Activated CD8-positive, alpha-beta memory T cell treated with anti-CD3 and anti-CD28 coated beads, Interleukin-2, amount 50 U/mL, for 1 hour (primary cell): ENCODE measurements around the gene OCRL.
"Not testable (repeated sequence)": the region's sequence is repeated elsewhere in the genome, so short reads cannot be mapped to it uniquely, and the experiment has no call there.

Experiments
- DNase-seq: peaks from one replicate; pipeline ENCODE4 v3.0.0-alpha.2; 2020; ENCODE audit errors: extremely low read depth

The OCRL gene

DNA sequence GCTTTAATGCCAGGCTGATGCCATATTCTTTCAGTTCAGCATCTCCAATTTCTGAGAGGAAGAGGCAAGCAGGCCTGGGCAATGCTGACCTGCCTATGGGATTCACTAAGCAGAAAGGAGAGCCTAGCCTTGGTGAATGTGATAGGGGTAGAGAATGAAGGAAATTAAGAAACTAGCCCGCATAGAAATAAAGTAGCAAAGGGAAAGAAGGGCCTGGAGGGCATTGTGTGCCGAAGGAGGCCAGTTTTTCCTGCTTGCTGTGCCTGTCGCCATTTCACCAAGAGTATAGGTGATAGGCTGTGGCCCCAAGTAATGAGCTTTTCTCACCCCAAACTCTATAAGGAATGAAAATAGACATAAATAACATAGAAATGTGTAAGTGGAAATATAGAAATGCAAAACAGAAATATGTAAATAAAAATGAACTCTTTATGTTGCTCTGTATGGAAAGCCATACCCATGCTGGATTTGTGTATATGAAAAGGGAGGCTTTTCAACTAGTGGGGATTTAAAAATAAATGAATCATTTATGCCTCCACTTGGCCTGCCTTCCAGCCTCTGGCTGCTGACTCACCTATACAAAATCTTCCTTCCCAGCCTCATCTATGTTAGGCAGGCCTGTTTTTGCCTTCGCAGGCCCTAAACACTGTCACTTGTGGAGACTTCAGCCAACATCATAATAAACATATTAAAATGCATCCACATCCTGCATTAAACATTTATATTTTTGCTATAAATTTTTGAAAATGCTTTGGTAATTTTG is 5.1 kb upstream of the OCRL start:
- no peak for DNase-seq

DNA sequence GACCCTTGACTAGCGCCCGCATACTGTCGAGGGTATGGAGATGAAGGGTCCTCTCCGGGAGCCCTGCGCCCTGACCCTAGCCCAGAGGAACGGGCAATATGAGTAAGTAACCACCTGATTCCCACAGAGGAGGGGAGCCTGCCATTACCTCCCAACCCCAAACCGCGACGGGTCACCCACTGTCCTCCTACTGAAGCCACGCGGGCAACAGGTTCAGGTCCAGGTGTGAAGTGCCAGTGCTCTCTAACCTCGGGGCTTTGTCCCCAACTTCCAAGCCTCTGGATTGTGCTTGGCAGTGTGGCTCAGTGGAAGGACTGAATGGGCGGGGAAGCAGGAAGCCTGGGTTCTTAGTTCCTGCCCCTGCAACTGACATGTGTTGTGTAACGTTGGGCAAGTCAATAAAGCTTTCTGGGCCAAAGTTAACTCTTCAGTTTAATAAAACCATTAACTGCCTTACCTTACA is 694 bp downstream of the OCRL start:
- no peak for DNase-seq

DNA sequence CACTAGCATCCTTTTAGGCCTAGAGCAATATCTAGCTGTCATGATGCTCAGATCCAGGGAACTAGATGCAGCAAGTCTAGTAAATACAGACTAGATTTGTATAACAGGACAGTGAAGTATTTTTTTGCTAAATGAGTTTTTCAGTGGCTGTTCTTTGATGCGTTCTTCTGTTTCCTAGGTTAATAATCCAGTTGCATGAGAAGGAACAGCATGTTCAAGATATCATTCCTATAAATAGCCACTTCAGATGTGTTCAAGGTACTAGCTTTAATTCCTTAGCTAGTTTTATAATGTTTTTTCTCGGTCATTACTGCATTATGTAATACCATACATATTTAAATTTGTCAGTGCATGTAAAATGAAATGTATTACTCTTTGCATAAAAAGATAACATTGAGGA is 4.7 kb downstream of the OCRL start:
- no peak for DNase-seq

DNA sequence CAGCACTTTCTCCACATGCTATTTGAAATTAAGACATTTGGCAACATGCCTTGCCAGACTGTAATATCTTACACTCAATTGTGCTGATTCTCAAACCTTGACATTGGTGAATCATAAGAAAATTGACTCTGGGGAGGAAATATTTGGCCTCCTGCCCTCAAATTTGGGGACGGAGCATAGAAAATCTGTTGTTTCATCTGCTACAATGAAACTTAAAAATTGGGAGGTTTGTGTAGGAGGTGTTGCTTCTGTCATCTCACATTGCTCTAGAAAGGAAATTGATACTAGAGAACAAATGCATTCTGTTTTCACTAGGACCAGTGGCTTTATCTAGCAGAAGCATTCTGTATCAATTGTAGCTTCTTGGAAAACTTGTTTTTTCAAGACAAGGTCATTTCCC is 5.3 kb downstream of the OCRL start:
- DNase-seq = no peak

DNA sequence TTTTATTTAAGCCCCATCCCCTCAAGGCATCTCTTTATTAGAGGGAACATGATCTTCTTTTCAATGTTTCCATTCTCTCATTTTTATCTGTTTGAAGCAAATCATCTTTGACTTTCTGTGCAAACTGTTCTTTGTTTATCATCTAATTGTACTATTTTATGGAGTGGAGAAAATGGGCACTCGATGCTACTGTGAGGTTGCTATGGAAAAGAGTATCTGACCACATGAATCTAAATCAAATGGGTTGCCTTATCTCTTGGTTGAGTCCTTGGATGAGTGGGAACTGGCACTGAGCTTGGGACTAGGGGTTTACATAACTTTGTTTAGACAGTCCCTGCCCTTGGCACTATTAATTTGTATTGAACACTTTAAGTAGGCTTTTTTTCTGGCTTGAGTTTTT is 9.1 kb downstream of the OCRL start:
- DNase-seq = no peak

DNA sequence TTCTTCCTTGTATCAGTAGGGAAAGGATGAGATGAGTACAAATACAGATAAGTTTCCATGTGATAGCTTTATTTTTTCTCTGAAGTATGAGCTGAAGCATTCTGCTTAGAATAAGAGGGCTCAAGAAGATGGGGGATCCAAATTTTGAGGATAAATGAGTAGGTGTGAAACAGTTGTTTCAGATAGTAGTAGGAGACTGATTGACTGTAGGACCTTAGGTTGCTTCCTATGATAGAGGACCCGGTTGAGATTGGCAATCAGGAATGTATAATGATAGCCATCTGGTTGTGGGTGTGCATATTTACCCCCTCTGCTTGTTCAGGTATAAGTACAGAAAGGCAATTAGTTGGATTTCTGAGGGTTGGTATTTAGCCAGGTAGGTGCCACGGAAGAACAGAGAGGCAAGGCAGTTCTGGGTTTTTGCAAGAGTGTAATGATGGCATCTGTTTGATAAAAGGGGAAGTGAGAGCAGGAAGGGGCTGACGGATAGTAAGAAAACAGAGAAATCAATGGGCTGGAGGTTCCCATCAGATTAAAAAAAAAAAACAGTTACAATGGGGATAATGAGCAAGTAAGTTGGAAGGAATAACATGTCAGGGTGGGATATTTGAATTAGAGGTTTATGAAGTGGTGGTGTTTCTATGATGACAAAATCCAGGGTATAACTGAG is 13.7 kb downstream of the OCRL start:
- DNase-seq = no peak

DNA sequence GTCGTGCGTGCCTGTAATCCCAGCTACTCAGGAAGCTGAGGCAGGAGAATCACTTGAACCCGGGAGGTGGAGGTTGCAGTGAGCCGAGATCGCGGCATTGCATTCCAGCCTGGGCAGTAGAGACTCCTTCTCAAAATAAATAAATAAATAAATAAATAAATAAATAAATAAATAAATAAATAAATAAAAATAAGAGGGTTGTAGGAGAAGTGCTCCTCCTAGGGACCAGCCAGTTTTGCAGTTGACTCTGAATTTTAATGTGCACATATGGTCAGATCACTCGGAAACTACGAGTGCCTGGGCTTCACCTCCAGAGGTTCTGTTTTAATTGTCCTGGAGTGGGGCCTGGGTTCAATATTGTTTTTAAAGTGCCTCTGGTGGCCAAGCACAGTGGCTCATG is 14.8 kb downstream of the OCRL start:
- DNase-seq = not testable (repeated sequence)

DNA sequence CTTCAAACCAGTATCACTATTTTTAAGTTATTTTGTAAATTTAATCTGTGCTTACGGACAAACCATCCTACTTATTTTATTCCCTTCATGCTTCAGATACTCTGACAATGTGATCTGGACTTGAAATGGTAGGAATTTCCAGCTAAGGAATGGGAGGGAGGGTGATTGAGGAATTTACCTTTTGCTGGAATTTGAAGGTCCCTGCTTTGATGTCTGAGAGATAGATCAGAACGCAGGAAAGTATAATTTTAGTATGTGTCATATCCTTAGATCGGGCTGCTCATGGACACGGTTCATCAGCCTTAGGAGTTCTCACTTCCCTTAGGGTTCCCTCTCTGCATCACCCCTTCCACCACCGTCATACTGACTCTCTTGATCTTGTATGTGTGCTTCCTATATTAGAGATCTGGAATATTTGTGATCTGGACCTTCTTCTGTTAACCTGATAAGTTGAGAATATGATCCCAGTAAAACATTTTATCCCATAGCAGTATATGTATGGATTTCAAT is 16.8 kb downstream of the OCRL start:
- no peak for DNase-seq

DNA sequence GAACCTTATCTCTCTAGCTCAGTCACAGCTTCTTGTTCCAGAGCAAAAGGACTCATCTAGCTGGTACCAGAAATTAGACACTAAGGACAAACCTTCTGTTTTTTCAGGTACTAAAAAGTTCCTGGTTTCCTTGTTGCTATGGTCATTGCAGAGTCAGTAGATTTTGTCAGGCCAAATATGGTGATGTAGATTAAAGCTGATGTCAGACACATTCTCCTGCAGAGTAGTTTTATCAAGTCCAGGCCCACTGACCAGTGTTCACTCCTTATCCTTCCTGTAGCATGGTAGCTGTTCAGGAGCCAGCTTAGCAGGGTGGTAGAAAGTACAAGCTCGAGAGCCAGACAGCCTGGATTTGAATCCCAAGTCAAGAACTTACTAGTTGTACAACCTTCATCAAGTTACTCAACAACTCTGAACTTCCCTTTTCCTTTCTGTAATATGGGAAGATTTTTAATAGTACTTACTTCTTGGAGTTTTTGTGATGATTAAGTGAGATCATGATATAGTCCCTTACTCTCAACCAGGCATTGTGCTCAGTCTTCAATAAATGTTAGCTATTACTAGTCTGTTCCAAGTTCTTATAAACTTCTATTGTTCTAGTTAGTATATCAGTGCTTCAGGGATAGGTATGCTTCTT is 17.9 kb downstream of the OCRL start:
- DNase-seq = no peak

DNA sequence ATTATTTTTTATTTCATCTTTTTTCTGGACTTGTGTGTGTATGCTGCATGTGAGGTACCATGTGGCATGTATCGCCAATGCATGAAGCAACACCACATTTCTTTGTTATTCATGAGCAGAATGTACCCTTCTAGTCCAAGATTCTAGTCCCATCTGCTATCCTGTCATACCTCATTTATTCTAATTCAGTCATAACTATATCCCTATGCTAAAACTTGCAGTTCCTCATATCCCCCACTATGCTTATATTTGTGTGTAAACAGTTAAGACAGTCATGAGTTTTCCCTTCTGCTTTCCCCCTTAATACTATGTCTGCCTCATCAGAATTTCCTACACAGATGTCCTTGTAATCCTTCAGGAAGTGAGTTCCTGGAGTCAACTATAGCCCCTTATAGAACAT is 19.7 kb downstream of the OCRL start:
- no peak for DNase-seq

DNA sequence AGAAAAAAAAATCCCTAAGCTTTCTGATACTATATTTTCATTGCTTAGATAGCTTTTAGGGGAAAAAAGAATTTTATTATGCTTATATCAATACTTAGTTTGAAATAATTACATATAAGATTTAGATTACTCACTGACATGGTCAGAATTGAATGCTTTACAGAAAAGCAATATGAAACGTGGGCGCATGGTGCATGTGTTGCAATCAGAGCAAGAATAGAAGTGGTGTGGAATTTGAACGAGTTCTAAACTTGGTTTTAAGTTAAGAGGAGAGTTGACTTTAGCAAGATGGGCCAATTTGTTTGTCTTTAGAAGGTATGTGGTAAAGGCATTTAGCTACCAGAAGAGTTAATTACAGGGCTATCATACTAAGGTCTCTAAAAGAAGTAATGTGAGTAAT is 21.4 kb downstream of the OCRL start:
- no peak for DNase-seq

DNA sequence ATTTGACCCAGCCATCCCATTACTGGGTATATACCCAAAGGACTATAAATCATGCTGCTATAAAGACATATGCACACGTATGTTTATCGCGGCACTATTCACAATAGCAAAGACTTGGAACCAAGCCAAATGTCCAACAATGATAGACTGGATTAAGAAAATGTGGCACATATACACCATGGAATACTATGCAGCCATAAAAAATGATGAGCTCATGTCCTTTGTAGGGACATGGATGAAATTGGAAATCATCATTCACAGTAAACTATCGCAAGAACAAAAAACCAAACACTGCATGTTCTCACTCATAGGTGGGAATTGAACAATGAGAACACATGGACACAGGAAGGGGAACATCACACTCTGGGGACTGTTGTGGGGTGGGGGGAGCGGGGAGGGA is 24.3 kb downstream of the OCRL start:
- not testable (repeated sequence) for DNase-seq

DNA sequence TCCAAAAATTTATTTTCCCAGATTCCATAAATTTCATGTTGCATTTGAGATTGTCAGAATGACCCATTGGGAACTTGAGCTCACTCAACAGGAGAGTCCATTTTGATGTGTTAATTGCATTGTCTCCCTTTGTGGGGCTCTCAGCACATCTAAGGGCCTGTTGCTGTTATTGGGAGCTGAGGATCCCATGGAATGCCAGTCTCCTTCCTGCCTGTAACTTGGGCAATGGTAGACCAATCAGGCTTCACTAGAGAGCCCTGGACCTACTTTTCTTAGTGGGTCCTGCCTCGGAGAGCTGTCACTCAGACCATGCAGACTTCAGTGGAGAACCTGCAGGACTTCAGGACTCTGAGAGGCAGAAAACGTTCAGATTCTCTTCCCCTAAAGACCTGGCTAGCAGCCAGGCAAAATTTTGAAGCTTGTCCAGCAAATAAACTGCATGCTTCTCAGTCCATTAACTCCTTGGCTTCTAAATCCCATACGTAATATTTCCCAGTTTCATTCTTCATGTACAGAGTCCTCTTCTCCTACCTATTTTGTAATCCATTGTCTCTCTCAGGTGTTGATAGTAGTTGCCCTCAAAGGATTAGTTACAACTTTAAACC is 25.1 kb downstream of the OCRL start:
- no peak for DNase-seq

DNA sequence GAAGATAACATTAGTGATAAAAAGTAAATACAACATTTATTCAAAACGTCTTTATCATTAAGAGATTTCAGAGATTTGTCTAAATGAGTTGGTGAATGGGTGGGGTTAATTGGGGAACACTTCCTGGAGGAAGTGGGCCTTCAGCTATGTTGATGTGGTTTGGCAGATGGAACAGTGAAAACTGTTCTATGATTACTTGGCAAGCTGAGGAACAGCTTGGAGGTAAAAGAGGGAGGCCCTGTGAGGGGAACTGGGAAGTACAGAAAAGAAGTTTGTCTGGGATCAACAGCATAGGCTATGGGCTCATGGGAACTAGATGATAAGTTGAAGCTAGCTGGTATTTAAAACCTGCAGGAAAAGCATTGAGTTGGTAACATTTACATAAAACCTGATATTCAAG is 26.0 kb downstream of the OCRL start:
- DNase-seq = no peak

DNA sequence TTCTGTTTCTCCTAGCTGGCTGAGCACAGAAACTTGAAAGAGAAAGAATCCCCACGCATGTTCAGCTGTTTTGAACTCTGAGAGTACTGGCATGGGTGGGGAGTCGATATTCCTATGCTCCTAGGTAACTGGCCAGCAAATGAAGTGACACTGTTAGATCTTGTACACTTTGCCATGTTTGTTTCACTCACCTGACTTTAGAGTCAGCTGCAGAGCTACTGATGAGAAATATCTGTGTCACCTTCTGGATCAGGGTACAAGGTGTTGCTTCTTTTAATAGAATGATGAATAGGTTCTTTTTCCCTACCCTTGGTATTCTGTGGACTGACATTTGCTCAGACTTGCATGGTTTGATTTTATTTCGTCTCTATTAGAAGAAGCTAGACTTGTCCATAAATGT is 28.3 kb downstream of the OCRL start:
- no peak for DNase-seq

DNA sequence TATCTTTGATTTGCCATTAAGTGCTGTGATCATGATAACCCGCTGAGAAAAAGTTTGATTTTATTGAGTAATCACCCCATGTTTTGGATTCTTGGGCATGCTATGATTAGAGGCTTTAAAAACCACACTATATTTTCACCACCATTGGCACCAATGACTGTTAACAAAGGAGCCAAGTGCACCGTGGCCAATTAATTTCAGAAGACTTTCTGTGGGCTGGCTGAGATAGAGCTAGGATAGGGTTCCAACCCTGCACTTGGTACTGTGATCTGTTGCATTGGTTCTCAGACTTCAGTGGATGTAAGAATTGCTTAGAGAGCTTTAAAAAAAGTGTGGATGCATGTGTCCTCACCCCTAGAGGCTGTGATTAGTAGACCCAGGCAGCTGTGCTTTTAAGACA is 32.4 kb downstream of the OCRL start:
- no peak for DNase-seq

DNA sequence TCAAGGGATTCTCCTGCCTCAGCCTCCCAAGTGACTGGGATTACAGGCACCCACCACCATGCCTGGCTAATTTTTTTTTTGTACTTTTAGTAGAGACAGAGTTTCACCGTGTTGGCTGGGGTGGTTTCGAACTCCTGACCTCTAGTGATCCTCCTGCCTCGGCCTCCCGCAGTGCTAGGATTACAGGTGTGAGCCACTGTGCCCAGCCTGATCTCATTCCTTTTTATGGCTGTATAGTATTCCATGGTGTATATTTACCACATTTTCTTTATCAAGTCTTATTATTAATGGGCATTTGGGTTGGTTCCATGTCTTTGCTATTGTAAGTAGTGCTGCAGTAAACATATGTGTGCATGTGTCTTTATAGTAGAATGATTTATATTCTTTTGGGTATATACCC is 33.6 kb downstream of the OCRL start:
- DNase-seq = not testable (repeated sequence)

DNA sequence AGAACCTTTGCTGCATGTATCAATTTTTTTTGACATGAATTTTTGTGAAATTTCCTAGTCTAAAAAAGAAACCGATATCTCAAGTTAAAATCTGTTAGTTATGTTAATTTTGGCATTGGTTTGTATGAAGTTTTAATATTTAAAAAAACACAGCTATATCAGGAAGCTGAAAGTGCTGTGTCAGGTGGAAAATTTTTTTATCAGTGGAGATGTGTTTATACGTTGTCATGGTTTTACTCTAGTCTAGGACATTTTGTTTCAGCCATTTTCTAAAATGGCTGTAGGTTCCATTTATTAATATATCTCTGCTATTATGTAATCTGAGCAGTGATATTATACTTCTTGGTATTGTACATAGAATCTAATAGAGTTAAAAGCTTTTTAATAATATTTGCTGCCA is 34.2 kb downstream of the OCRL start:
- no peak for DNase-seq

DNA sequence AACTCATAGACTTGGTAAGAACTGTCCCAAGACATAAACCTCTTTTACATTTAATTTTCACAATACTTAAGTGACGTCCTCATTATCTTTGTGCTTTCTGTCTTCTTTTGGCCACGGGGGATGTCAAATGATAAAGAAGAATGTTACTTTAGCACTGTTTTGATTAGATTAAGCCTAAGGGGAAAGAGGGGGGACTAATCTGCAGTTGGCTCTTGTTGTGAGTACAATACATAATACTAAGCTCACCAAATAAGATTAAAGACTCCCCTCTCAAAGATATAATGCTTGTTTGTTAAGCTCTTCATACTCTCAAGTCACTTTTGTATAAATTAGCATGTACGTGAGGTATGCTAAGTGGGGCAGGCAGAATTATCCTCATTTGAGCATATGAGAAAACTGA is 36.5 kb downstream of the OCRL start:
- no peak for DNase-seq

DNA sequence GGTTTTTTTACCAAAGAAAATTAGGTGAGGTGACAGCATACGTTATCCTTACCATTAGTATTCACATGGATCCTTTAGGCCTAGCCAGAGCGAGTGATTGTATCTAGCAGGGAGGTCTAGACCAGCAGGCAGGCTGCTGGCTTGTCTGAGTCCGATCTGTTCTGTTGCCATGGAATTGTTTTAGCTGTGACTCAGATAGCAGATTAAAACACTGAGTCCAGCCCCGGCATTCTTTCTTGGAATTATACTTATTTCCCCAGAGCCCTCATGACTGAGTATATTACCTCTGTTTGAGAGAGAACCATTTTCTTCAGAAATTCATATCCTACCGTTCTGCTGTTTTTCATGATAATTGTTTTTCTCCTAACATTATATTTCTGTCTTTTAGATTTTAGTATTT is 37.4 kb downstream of the OCRL start:
- no peak for DNase-seq

DNA sequence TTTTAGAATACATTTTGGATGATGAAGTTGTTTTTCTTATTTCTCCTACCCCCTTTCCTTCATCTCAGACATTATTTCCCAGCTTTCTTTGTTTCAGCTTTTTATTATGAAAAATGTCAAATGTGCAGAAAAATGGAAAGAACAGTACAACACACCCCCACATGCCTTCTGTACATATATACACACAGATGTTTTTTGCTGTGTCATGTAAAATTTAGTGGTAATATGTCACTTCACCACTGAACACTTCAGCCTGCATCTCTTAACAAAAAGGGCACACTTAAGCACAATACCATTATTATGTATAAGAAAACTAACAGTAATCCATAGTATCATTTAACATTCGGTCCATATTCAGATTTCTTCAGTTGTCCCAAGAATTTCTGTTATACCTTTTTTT is 37.8 kb downstream of the OCRL start:
- no peak for DNase-seq

DNA sequence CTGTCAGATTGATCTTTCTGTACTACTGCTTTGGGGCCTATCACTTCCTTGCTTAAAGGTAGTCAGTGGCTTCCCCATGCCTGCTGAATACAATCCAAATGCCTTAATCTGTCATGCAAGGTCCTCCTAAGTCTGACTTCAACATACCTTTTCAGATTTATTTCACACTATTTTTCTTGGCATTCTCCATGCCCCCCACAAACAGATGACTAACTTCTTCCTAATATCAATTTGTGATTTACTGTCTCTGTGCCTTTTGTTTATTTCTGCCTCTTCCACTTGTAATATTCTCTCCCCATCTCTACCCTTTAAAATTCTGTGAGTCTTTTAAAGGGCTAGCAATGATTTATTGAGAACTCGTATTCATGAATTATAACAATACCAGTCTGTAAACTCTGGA is 41.8 kb downstream of the OCRL start:
- DNase-seq = no peak

DNA sequence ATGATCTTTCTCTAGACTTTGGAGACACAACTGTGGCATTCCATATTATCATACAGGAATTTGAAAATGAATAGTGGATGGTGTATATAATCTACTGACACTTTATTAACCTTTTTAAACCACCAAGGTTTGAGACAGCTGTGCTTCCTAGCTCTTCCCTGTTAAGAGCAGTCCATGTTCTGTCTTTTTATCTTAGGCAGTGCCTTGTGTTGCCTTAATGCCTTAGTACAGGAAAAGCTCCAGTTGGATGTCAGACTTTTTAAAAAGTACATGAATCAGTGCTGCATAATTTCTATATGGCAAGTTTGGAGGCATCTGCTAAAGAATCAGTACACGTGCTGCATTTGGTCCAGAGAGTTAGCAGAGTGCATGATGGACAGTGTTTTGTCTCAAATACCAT is 45.1 kb downstream of the OCRL start:
- DNase-seq = no peak
